ENCODE data around the gene RTBDN.

- TF ChIP-seq, protein P1, sequence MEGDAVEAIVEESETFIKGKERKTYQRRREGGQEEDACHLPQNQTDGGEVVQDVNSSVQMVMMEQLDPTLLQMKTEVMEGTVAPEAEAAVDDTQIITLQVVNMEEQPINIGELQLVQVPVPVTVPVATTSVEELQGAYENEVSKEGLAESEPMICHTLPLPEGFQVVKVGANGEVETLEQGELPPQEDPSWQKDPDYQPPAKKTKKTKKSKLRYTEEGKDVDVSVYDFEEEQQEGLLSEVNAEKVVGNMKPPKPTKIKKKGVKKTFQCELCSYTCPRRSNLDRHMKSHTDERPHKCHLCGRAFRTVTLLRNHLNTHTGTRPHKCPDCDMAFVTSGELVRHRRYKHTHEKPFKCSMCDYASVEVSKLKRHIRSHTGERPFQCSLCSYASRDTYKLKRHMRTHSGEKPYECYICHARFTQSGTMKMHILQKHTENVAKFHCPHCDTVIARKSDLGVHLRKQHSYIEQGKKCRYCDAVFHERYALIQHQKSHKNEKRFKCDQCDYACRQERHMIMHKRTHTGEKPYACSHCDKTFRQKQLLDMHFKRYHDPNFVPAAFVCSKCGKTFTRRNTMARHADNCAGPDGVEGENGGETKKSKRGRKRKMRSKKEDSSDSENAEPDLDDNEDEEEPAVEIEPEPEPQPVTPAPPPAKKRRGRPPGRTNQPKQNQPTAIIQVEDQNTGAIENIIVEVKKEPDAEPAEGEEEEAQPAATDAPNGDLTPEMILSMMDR (IDR thresholded peaks at IDR 0.05): peak; percentile 1 to 31 (median 9)
- TF ChIP-seq POLR2A (IDR thresholded peaks at IDR 0.05): peak; percentile 100
- peak; percentile 99 for TF ChIP-seq EP300 (IDR thresholded peaks at IDR 0.05)
These were observed 42.9 kb downstream of the RTBDN start, which contains the start of gene JUNB for GRCh38 chr19:12791345-12792050.
